Neuronal stem cell (in vitro differentiated cells): ENCODE results near the gene TTC32.

Experiments used
- DNase-seq: peaks from one replicate; pipeline ENCODE4 v3.0.0-alpha.2; 2013; ENCODE audit warnings: low spot score
- H2AFZ ChIP-seq: one replicate; pipeline ENCODE4 v1.6.1; 2013; ENCODE audit warnings: mild to moderate bottlenecking, low read length, inconsistent platforms
- H2AK5ac ChIP-seq: 2 replicates; pipeline ENCODE4 v1.6.1; 2013; ENCODE audit warnings: low read depth, mild to moderate bottlenecking, inconsistent platforms, low read length, moderate library complexity, mixed read lengths
- H2BK120ac ChIP-seq: 2 replicates; pipeline ENCODE4 v1.6.1; 2013; ENCODE audit warnings: low read depth, mild to moderate bottlenecking, inconsistent platforms, low read length, moderate library complexity, mixed read lengths
- H2BK12ac ChIP-seq: one replicate; pipeline ENCODE4 v1.6.1; 2013; ENCODE audit warnings: low read length, inconsistent platforms
- H2BK15ac ChIP-seq: 2 replicates; pipeline ENCODE4 v1.6.1; 2013; ENCODE audit warnings: mild to moderate bottlenecking, low read length, inconsistent platforms, mixed read lengths
- H2BK5ac ChIP-seq: one replicate; pipeline ENCODE4 v1.6.1; 2013; ENCODE audit warnings: inconsistent platforms, mild to moderate bottlenecking, low read length, moderate library complexity
- H3K14ac ChIP-seq: one replicate; pipeline ENCODE4 v1.6.1; 2013; ENCODE audit warnings: low read length, inconsistent platforms
- H3K18ac ChIP-seq: 2 replicates; pipeline ENCODE4 v1.6.1; 2013; ENCODE audit warnings: low read length, inconsistent platforms
- H3K23ac ChIP-seq: 2 replicates; pipeline ENCODE4 v1.6.1; 2013; ENCODE audit warnings: low read depth, mild to moderate bottlenecking, mixed read lengths, low read length, inconsistent platforms; ENCODE audit not compliant: poor library complexity
- H3K27ac ChIP-seq: replicated peaks from 3 replicates; pipeline ENCODE4 v1.5.1; 2013; ENCODE audit warnings: low read length, inconsistent platforms
- H3K27me3 ChIP-seq, 3 experiments: 2 replicates each; pipeline ENCODE4 v1.6.1; 2013; ENCODE audit warnings: low read length in 3 of 3, mild to moderate bottlenecking in 2 of 3, inconsistent platforms in 1 of 3, low read depth in 1 of 3, mixed read lengths in 1 of 3, moderate library complexity in 1 of 3; ENCODE audit not compliant: control insufficient read depth in 3 of 3, insufficient read depth in 3 of 3
- H3K36me3 ChIP-seq, 2 donors: replicated peaks in 1 of 2; 2 replicates each; pipeline ENCODE4 v1.6.1; 2013; ENCODE audit warnings: low read length in 2 of 2; ENCODE audit not compliant: control insufficient read depth in 2 of 2, insufficient read depth in 2 of 2
- H3K4ac ChIP-seq: 2 replicates; pipeline ENCODE4 v1.6.1; 2013; ENCODE audit warnings: inconsistent platforms, mild to moderate bottlenecking, low read length, moderate library complexity
- H3K4me1 ChIP-seq, 2 donors: 1 replicate in 1 of 2; 2 replicates in 1 of 2; pipeline ENCODE4 v1.6.1; 2013; ENCODE audit warnings: low read length in 2 of 2, low read depth in 1 of 2; ENCODE audit not compliant: control insufficient read depth in 2 of 2, insufficient read depth in 1 of 2
- H3K4me2 ChIP-seq: one replicate; pipeline ENCODE4 v1.6.1; 2013; ENCODE audit warnings: mild to moderate bottlenecking, low read length, inconsistent platforms; ENCODE audit not compliant: insufficient read depth, poor library complexity, severe bottlenecking
- H3K4me3 ChIP-seq, 2 donors: 2 replicates each; pipeline ENCODE4 v1.5.1; 2013; ENCODE audit warnings: low read length in 2 of 2, mild to moderate bottlenecking in 2 of 2, inconsistent platforms in 1 of 2, moderate library complexity in 1 of 2
- H3K79me1 ChIP-seq: one replicate; pipeline ENCODE4 v1.6.1; 2013; ENCODE audit warnings: low read depth, mild to moderate bottlenecking, inconsistent platforms, low read length, moderate library complexity
- H3K9ac ChIP-seq: one replicate; pipeline ENCODE4 v1.6.1; 2013; ENCODE audit warnings: mild to moderate bottlenecking, low read depth, low read length, inconsistent platforms; ENCODE audit not compliant: poor library complexity
- H3K9me3 ChIP-seq, 2 donors: replicated peaks in 1 of 2; 2 replicates each; pipeline versions ENCODE3 to v1.6.1; 2013; ENCODE audit warnings: low read length in 2 of 2, mild to moderate bottlenecking in 2 of 2, inconsistent platforms in 1 of 2, low read depth in 1 of 2, mixed read lengths in 1 of 2, moderate library complexity in 1 of 2; ENCODE audit not compliant: control insufficient read depth in 2 of 2, insufficient read depth in 1 of 2
- H4K8ac ChIP-seq: one replicate; pipeline ENCODE4 v1.6.1; 2013; ENCODE audit warnings: low read depth, mild to moderate bottlenecking, inconsistent platforms, low read length, moderate library complexity
- H4K91ac ChIP-seq: one replicate; pipeline ENCODE4 v1.6.1; 2013; ENCODE audit warnings: low read length, low read depth, mild to moderate bottlenecking, inconsistent platforms; ENCODE audit not compliant: poor library complexity
- WGBS, 2 donors: extraction: QIAGEN DNeasy Blood & Tissue Kit; methylation state at CpG; one replicate each; pipeline ENCODE4 v1.1.7; 2013; ENCODE audit warnings: missing lambda C conversion rate in 2 of 2, mixed read lengths in 1 of 2; ENCODE audit not compliant: insufficient read length in 2 of 2, insufficient replicate concordance in 1 of 2; ENCODE audit errors: extremely low coverage in 2 of 2; 5-methylcytosine and 5-hydroxymethylcytosine counted together

The TTC32 gene

DNA sequence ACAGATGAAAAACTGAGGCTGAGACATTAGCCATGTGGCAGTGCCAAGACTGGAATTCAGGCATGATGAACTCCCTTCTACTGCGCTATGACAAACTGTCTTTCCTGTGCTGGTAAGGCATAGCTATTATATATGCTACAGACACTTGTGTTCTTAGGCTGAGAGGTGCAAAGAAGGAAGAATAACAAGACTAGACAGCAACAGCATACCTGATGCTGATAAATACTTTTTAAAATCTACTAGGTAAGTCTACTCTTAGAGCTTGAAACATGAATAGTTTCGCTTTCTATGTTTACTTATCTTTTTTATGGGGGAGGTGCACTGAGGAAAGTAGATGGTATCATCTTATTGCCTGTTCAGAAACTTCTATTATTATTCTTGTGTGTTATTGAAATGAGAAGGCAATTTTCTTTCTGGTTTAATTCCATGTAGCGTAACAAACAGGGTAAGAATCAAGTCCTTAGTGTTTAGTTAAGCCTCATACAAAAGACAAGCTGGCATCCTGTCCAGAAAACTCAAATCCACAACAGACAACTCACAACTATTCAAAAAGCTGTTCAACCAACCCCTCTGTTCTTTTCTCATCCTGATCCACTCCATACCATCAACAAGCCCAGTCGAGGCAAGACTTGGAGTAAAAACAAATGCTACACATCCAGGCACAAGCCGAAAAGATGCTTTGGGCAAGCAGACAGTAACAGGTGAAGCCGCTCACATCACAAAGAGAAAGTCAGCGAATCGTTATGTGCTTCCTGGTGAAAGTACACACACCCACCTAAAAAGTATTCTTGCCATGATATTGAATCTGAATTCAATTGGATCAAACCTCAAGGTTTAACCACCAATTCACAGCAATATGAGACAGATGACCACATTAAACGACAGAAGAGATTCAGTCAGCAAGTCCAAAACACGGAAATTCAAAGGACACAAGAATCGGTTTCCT lies 1.5 kb downstream of the TTC32 start:
- Histone ChIP-seq H3K4ac (no peak overlapping the region), H2AK5ac (no peak overlapping the region), H3K27me3 (no peaks in the 10 kb centered on the region), H2BK120ac (no peak overlapping the region), H3K36me3 (peaks cover 0 to 10% of the 10 kb centered on the region in 2 donors), H3K14ac (no peak overlapping the region), H3K4me1 (peaks cover 7 to 8% of the 10 kb centered on the region in 2 donors), H2AFZ (no peak overlapping the region), H2BK5ac (no peak overlapping the region), H4K8ac (no peak overlapping the region), H3K18ac (no peak overlapping the region), H3K9me3 (no peaks in the 10 kb centered on the region), H4K91ac (no peak overlapping the region), H3K23ac (no peak overlapping the region), H2BK15ac (no peak overlapping the region), H3K79me1 (peaks cover 5% of the 10 kb centered on the region), H3K4me3 (peak overlapping the region; percentile 88), H3K27ac (no peak overlapping the region), H3K4me2 (peak overlapping the region; percentile 58), H3K9ac (no peak overlapping the region), H2BK12ac (no peak overlapping the region)
- no peak for DNase-seq
- WGBS, 2 donors: no CpG with 5 or more reads among the region's 11 CpGs

DNA sequence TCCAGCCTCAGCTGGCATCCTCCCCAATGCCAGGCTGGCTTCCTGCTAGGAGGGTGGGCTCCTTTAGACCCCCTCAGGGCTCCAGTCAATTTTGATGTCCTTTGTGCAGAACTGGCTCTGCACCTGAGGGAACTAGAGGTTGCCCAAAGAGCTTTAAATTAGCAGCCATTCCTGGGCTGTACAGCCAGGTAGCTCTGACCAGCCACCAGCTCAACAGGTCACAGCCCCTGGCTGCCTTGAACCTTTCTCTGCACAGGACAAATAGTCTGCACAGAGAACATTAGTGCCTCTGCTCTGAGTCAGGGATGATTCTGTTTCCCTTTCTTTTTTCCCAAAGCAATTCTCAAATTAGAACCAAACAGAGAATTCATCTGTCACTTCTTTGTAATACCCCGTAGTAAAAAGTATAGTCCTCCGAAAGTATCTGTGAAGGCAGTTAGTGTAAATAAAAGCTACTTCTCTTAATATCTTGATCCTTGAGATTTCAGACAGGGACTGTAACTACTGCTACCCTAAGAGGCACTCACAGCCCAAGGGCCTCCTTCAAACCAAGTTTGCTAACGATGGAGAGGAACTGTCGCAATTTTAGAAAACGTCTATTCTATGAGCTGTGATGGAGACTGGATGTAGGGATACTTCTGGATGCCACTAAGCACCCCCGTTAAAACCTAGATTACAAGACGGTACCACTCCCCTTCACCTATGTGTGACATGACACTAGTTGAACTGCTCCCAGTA lies 3.0 kb downstream of the TTC32 start:
- no CpG with 5 or more reads among the region's 7 CpGs for WGBS, 2 donors
- peaks cover 0 to 10% of the 10 kb centered on the region in 2 donors for H3K36me3 ChIP-seq
- no peak for DNase-seq
- no peak overlapping the region for H2AFZ ChIP-seq
- no peak overlapping the region for H2BK5ac ChIP-seq
- H3K4ac ChIP-seq: no peak overlapping the region
- no peak overlapping the region for H3K18ac ChIP-seq
- H3K9me3 ChIP-seq: no peaks in the 10 kb centered on the region
- H2AK5ac ChIP-seq: no peak overlapping the region
- H4K91ac ChIP-seq: no peak overlapping the region
- no peak overlapping the region for H2BK120ac ChIP-seq
- no peak overlapping the region for H3K4me3 ChIP-seq
- H3K27ac ChIP-seq: no peak overlapping the region
- H3K4me1 ChIP-seq: peaks cover 7 to 8% of the 10 kb centered on the region in 2 donors
- no peak overlapping the region for H4K8ac ChIP-seq
- no peak overlapping the region for H2BK12ac ChIP-seq
- H3K14ac ChIP-seq: no peak overlapping the region
- no peak overlapping the region for H3K23ac ChIP-seq
- H3K4me2 ChIP-seq: no peak overlapping the region
- H2BK15ac ChIP-seq: no peak overlapping the region
- H3K27me3 ChIP-seq: no peaks in the 10 kb centered on the region
- no peak overlapping the region for H3K9ac ChIP-seq
- H3K79me1 ChIP-seq: peaks cover 5% of the 10 kb centered on the region

DNA sequence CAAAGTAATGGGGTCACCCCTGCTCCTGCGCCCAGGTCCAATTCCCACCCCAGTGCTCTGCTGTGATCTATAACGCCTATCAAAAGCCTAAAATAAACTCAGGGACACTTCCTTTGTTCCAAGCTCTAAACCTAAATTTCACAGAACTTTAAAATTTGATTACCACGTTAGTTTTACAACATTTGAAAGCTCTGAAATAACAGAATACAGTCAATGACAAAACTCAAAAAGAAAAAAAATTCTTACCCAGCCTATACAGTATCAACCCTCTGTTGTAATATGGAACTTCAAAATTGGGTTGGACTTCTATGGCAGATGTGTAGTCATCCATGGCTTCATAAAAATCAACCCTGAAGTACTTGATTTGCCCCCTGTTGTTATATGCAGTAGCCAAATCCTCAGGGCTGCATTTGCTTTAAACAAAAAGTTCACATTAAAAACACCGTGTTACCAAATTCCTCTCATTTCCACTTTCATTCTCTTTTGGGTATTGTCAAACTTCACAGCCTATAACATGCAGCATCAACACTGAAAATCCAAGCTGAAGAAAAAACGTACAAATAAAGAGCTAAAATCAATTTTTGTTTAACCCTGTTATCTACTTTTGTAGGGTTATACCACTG lies 4.0 kb downstream of the TTC32 start:
- Histone ChIP-seq H2BK15ac (no peak overlapping the region), H3K79me1 (peaks cover 5% of the 10 kb centered on the region), H3K18ac (no peak overlapping the region), H3K4me2 (no peak overlapping the region), H3K36me3 (peaks cover 0 to 16% of the 10 kb centered on the region in 2 donors), H3K4ac (no peak overlapping the region), H2AK5ac (no peak overlapping the region), H2BK120ac (no peak overlapping the region), H3K27me3 (no peaks in the 10 kb centered on the region), H4K8ac (no peak overlapping the region), H4K91ac (no peak overlapping the region), H3K23ac (no peak overlapping the region), H3K14ac (no peak overlapping the region), H2AFZ (no peak overlapping the region), H3K4me3 (no peak overlapping the region), H3K9me3 (no peaks in the 10 kb centered on the region), H2BK5ac (no peak overlapping the region), H2BK12ac (no peak overlapping the region), H3K9ac (no peak overlapping the region), H3K4me1 (peaks cover 6 to 7% of the 10 kb centered on the region in 2 donors), H3K27ac (no peak overlapping the region)
- no CpG with 5 or more reads among the region's 5 CpGs for WGBS, 2 donors
- no peak for DNase-seq

DNA sequence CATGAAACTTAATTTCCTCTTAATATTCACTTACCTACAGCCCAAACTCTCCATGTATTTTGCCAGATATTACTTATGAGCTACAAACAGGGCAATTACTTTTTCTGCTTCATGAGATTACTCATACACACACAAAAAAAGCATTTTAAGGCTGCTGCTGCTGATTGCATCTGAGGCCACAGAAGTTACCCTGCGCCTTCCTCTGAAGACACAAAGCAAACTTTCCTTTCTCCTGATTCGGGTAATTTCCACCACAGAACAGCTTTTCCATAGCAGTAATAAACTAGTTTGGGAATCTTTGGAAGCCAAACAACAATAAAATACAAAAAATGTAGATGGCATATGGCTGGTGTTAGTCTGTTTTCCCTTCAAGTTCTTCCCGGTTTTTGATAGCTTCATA lies 6.2 kb downstream of the TTC32 start:
- DNase-seq: no peak
- no peak overlapping the region for H3K4me3 ChIP-seq
- WGBS, 2 donors: no CpG with 5 or more reads among the region's 3 CpGs

More for the DNA sequence above, 6.2 kb downstream of the TTC32 start:
- Histone ChIP-seq H2BK120ac (no peak overlapping the region), H3K18ac (no peak overlapping the region), H3K23ac (no peak overlapping the region), H2AFZ (no peak overlapping the region), H3K27ac (no peak overlapping the region), H3K4me1 (peaks cover 4 to 5% of the 10 kb centered on the region in 2 donors), H3K36me3 (peaks cover 0 to 16% of the 10 kb centered on the region in 2 donors), H2BK12ac (no peak overlapping the region), H3K14ac (no peak overlapping the region), H3K27me3 (no peaks in the 10 kb centered on the region), H4K91ac (no peak overlapping the region), H2BK15ac (no peak overlapping the region), H3K79me1 (peaks cover 2% of the 10 kb centered on the region), H3K9me3 (no peaks in the 10 kb centered on the region), H2AK5ac (no peak overlapping the region), H2BK5ac (no peak overlapping the region), H3K9ac (no peak overlapping the region), H3K4ac (no peak overlapping the region), H3K4me2 (no peak overlapping the region), H4K8ac (no peak overlapping the region)
